Psoas muscle (tissue), 8 donors: ENCODE data around the gene COL27A1. TPM values are rescaled to one million over a fixed set of nuclear protein-coding genes. Genes with fewer than 3 reads are reported as not detected.

ENCODE experiments used
- ATAC-seq, 4 donors: fragments of 200-7000 bp; cut with Tn5 transposase; one replicate each; pipeline ENCODE4 v1.9.1; 2020; ENCODE audit warnings: moderate library complexity in 3 of 4, mild to moderate bottlenecking in 2 of 4
- DNase-seq, 2 donors: peaks; one replicate each; pipeline ENCODE4 v3.0.0-alpha.2; 2020
- H3K27ac ChIP-seq: fragments of 200-600 bp; one replicate; pipeline ENCODE4 v1.8.0; 2022
- H3K27me3 ChIP-seq, 3 donors: fragments of 200-600 bp in 1 of 3; one replicate each; pipeline versions ENCODE4 v1.6.1 to v1.8.0; 2013 to 2022; ENCODE audit warnings: low read length in 2 of 3, mild to moderate bottlenecking in 2 of 3, moderate library complexity in 1 of 3; ENCODE audit not compliant: insufficient read depth in 3 of 3
- H3K36me3 ChIP-seq, 2 donors: fragments of 200-600 bp in 1 of 2; one replicate each; pipeline versions ENCODE4 v1.6.1 to v1.8.0; 2013 to 2022; ENCODE audit warnings: low read depth in 1 of 2, mild to moderate bottlenecking in 1 of 2, moderate library complexity in 1 of 2; ENCODE audit not compliant: insufficient read depth in 1 of 2
- H3K4me1 ChIP-seq: fragments of 200-600 bp; one replicate; pipeline ENCODE4 v1.8.0; 2022
- H3K4me3 ChIP-seq: fragments of 200-600 bp; one replicate; pipeline ENCODE4 v1.8.0; 2022; ENCODE audit warnings: mild to moderate bottlenecking
- H3K9me3 ChIP-seq: fragments of 200-600 bp; one replicate; pipeline ENCODE4 v1.8.0; 2022
- WGBS, 3 donors: extraction: QIAGEN DNeasy Blood & Tissue Kit; methylation state at CpG; one replicate each; pipeline versions ENCODE4 v1.1.6 to v1.1.7; 2013; 5-methylcytosine and 5-hydroxymethylcytosine counted together
- intact Hi-C, 2 donors: fragments of 100-400 bp; cut with DNase I; formaldehyde crosslinking; loops; one replicate each; pipeline versions ENCODE4 v1.11.0 to v1.14.2; 2022
- polyA plus RNA-seq, 3 donors: library from polyadenylated mRNA; stranded (reverse); fragments of 200-250 nt; gene quantifications; one replicate each; pipeline ENCODE4 v1.2.3, GENCODE V29; 2013
- total RNA-seq, 4 donors: library from RNA; stranded (reverse); fragmentation: NEBNext Ultra II Directional in 2 of 4; extraction: Animal tissue kit (Norgen Biotek cat#: 25700) in 2 of 4; gene quantifications; one replicate each; pipeline versions ENCODE4 v1.2.1 to v1.2.4, GENCODE V29; 2021 to 2023
- TF ChIP-seq, protein P1 (sequence below): fragments of 200-600 bp; IDR thresholded peaks from one replicate; pipeline ENCODE4 v1.8.0; 2022; ENCODE audit warnings: antibody characterized with exemption
- donor health status: healthy with polysubstance abuse.
- donor health status: DM: no; HTN: no; CAD: no; lungs with moderate emphysema.
- donor health status: Bipolar disorder and iron deficiency.
- donor health status: healthy.
- donor health status: DM: yes; HTN: yes; CAD: no.
- donor health status: DM: no; HTN: no; CAD: no.
- donor health status: DM: no; HTN: no; CAD: no.
- donor health status: DM: yes; HTN: yes; CAD: no.

The COL27A1 gene
- total and polyA plus RNA-seq, 7 donors, result 1.1 to 8.5 (median 3.9) TPM

DNA sequence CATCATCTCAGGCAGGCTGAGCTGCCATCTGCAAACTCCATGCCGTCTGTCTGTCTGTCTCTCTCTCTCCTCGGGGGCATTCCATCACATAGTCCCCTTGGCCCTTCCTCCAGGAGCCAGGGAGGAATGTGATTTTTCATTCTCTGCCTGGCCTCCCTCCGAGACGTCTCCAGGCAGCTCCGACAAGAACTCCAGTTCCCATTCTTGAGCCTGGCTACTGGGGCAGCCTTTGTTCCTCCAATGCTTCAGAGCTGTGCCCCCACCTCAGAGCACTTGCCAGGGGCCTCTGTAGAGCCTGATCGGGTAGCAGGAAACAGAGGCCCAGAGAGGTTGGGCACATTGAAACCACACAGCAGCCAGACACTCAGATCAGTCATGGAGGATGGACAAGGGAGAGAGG is 74.0 kb downstream of the COL27A1 start:
- no peak overlapping the region for H3K4me3 ChIP-seq
- no peak overlapping the region for H3K27ac ChIP-seq
- 83 to 90% (median 88%) methylated on average over 6 of the region's 6 CpGs for WGBS, 3 donors
- no peaks in the 10 kb centered on the region for H3K27me3 ChIP-seq
- H3K4me1 ChIP-seq, result peaks cover 4% of the 10 kb centered on the region
- ATAC-seq (no peak), DNase-seq (no peak)
- intact Hi-C loops, result no loop called here
- no peaks in the 10 kb centered on the region for H3K36me3 ChIP-seq
- TF ChIP-seq, protein P1, sequence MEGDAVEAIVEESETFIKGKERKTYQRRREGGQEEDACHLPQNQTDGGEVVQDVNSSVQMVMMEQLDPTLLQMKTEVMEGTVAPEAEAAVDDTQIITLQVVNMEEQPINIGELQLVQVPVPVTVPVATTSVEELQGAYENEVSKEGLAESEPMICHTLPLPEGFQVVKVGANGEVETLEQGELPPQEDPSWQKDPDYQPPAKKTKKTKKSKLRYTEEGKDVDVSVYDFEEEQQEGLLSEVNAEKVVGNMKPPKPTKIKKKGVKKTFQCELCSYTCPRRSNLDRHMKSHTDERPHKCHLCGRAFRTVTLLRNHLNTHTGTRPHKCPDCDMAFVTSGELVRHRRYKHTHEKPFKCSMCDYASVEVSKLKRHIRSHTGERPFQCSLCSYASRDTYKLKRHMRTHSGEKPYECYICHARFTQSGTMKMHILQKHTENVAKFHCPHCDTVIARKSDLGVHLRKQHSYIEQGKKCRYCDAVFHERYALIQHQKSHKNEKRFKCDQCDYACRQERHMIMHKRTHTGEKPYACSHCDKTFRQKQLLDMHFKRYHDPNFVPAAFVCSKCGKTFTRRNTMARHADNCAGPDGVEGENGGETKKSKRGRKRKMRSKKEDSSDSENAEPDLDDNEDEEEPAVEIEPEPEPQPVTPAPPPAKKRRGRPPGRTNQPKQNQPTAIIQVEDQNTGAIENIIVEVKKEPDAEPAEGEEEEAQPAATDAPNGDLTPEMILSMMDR, result no peak
- H3K9me3 ChIP-seq, result no peaks in the 10 kb centered on the region

DNA sequence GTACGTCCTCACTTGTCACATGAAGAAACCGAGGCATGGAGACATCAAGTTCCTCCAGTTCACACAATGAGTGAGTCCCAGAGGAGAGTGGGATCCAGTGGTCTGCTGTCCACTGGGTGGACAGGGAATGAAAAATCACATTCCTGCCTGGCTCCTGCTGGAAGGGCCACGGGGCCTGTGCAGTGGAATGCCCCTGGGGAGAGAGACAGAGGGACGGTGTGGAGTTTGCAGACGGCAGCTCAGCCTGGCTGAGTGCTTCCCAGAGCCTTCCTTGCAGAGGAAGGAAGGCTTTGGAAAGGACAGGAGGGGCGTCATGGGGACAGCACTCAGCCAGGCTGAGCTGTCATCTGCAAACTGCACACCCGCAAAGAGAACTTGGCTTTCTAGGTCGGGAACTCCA is 74.7 kb downstream of the COL27A1 start:
- ATAC-seq (no peak), DNase-seq (no peak)
- Histone ChIP-seq H3K36me3 (no peaks in the 10 kb centered on the region), H3K27me3 (no peaks in the 10 kb centered on the region), H3K27ac (no peak overlapping the region), H3K9me3 (no peaks in the 10 kb centered on the region), H3K4me1 (peaks cover 3% of the 10 kb centered on the region), H3K4me3 (no peak overlapping the region)
- 73 to 92% (median 87%) methylated on average over 8 of the region's 8 CpGs for WGBS, 3 donors
- TF ChIP-seq, protein P1, result no peak
- intact Hi-C loops, result no loop called here

DNA sequence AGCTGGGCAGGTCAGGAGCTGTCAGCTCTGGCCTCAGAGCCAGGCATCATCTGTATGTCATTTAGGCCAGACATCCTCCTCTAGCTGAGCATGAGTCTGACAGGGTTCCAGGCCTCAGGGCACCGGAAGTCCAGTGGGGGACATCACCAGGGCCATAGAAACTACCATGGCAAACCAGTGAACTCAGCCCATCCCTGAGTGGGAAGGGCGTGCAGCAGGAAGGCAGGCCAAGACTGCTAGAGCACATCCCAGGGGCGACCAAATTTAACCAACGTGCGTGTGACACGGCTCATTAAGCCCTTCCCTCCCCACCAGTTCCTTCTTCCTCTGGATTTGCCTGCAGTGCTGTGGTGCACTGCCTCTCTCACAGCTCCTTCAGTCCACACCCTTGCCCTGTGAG is 75.9 kb downstream of the COL27A1 start:
- TF ChIP-seq, protein P1, result no peak
- Histone ChIP-seq H3K27me3 (no peaks in the 10 kb centered on the region), H3K36me3 (no peaks in the 10 kb centered on the region), H3K4me3 (no peak overlapping the region), H3K27ac (no peak overlapping the region), H3K9me3 (no peaks in the 10 kb centered on the region), H3K4me1 (no peaks in the 10 kb centered on the region)
- 82 to 90% (median 87%) methylated on average over 6 of the region's 6 CpGs for WGBS, 3 donors
- intact Hi-C loops, result no loop called here
- no peak for ATAC-seq
- no peak for DNase-seq

DNA sequence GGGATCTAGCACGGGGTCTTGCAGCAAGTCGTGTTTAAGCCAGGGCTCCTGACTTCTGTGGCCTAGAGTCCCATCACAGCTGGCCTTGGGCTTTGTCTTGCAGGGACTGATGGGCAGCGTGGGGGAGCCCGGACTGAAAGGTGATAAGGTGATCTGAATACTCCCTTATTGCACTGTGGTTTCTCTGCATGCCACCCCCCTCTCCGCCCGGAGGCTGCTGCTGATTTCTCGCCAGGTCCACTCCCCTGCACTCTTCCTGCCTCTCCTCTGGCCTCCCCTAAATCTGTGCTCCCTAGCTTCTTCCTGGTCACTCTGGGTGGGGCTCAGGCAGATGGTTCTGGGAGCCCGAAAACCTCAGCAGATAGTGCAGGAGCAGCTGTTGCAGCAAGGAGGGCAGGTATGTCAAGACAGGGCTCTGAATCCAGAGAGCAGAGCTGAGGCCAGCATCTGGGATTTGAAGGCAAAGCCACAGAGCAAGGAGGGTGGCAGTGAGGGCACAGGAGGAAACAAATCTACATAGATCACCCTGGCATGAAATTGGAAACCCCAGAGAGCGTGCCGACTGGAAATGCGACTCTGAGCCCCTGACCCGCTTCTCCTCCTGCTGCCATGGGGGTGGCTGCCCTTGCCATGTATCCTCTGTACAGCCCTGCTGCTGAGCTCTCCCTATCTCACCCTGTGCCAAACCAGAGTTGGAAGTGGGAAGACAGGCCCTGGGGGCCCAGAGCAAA is 76.5 kb downstream of the COL27A1 start:
- Histone ChIP-seq H3K9me3 (no peaks in the 10 kb centered on the region), H3K27ac (no peak overlapping the region), H3K27me3 (no peaks in the 10 kb centered on the region), H3K36me3 (no peaks in the 10 kb centered on the region), H3K4me1 (no peaks in the 10 kb centered on the region), H3K4me3 (no peak overlapping the region)
- intact Hi-C loops, result no loop called here
- ATAC-seq, result peak in 3 of 4 donors; percentile 11 to 56 (median 19)
- DNase-seq, result no peak
- 61 to 76% (median 73%) methylated on average over 10 to 12 of the region's 12 CpGs for WGBS, 3 donors
- TF ChIP-seq, protein P1, result no peak
